B cell (primary cell): Measurements from ENCODE around the gene ZNF18. TPM values are rescaled to one million over a fixed set of nuclear protein-coding genes. Genes with fewer than 3 reads are reported as not detected.

Experiments
- ATAC-seq: fragments of 200-7000 bp; cut with Tn5 transposase; one replicate; pipeline ENCODE4 v1.10.0; 2021; ENCODE audit warnings: low read depth, mild to moderate bottlenecking, moderate number of reproducible peaks, moderate library complexity
- CTCF ChIA-PET: fragments of 350-600 bp; sonication (Branson Sonifier 250); formaldehyde crosslinking; loops from one replicate; lab custom pipeline; 2021; ENCODE audit warnings: antibody characterized with exemption, inconsistent platforms; lab: Charles Lee
- POLR2A ChIA-PET: fragments of 350-600 bp; sonication (Branson Sonifier 250); formaldehyde crosslinking; loops from one replicate; lab custom pipeline; 2021; ENCODE audit warnings: antibody characterized with exemption; lab: Charles Lee
- DNase-seq: peaks from one replicate; pipeline ENCODE4 v3.0.0; 2013
- H2AFZ ChIP-seq: 2 replicates; pipeline ENCODE4 v1.6.1; 2012; ENCODE audit warnings: mild to moderate bottlenecking, low read depth, low read length; ENCODE audit not compliant: insufficient read depth, poor library complexity, severe bottlenecking
- H3K27ac ChIP-seq, 2 donors: 1 replicate in 1 of 2; 2 replicates in 1 of 2; pipeline ENCODE4 v1.5.1; 2012 to 2013; ENCODE audit warnings: low read length in 2 of 2, mild to moderate bottlenecking in 2 of 2, moderate library complexity in 1 of 2
- H3K27me3 ChIP-seq, 4 experiments: fragments of 200-600 bp in 1 of 4; sonication (generic) in 1 of 4; replicated peaks in 1 of 4; 1 replicate in 2 of 4; 2 replicates in 2 of 4; pipeline versions ENCODE4 v1.6.1 to v1.7.0; 2013 to 2016; ENCODE audit warnings: low read length in 3 of 4, mild to moderate bottlenecking in 2 of 4, mixed read lengths in 1 of 4, moderate library complexity in 1 of 4; ENCODE audit not compliant: insufficient read depth in 4 of 4, control insufficient read depth in 3 of 4; ENCODE audit errors: control extremely low read depth in 1 of 4
- H3K36me3 ChIP-seq, 2 experiments: replicated peaks in 1 of 2; 1 replicate in 1 of 2; 2 replicates in 1 of 2; pipeline versions ENCODE4 v1.6.1 to v1.7.1; 2013; ENCODE audit warnings: low read length in 1 of 2; ENCODE audit not compliant: insufficient read depth in 2 of 2, control insufficient read depth in 1 of 2; ENCODE audit errors: control extremely low read depth in 1 of 2, extremely low read depth in 1 of 2
- H3K4me1 ChIP-seq, 2 donors: fragments of 200-600 bp in 1 of 2; sonication (generic) in 1 of 2; 1 replicate in 1 of 2; 2 replicates in 1 of 2; pipeline versions ENCODE4 v1.5.1 to v1.6.1; 2013 to 2017; ENCODE audit warnings: low read length in 2 of 2; ENCODE audit not compliant: control insufficient read depth in 2 of 2, insufficient read depth in 2 of 2
- H3K4me2 ChIP-seq: replicated peaks from 2 replicates; pipeline ENCODE3; 2012; ENCODE audit warnings: mild to moderate bottlenecking, low read depth, low read length; ENCODE audit not compliant: poor library complexity, severe bottlenecking
- H3K4me3 ChIP-seq, 5 experiments: fragments of 200-600 bp in 1 of 5; sonication (generic) in 1 of 5; 1 replicate in 3 of 5; 2 replicates in 2 of 5; pipeline versions ENCODE4 v1.5.1 to v1.7.0; 2011 to 2016; ENCODE audit warnings: low read length in 4 of 5, mild to moderate bottlenecking in 4 of 5, low read depth in 2 of 5, control low read depth in 1 of 5, moderate library complexity in 1 of 5; ENCODE audit not compliant: insufficient read depth in 1 of 5; ENCODE audit errors: control extremely low read depth in 1 of 5, extremely low read depth in 1 of 5
- H3K79me2 ChIP-seq: fragments of 200-600 bp; sonication (generic); one replicate; pipeline ENCODE4 v1.6.0; 2016; ENCODE audit warnings: low read length; ENCODE audit not compliant: control insufficient read depth, insufficient read depth
- H3K9ac ChIP-seq: fragments of 200-600 bp; sonication (generic); 2 replicates; pipeline ENCODE4 v1.6.1; 2017; ENCODE audit warnings: mild to moderate bottlenecking, low read length, moderate library complexity
- H3K9me3 ChIP-seq, 3 donors: one replicate each; pipeline versions ENCODE4 v1.6.1 to v1.7.1; 2013; ENCODE audit warnings: low read length in 2 of 3; ENCODE audit not compliant: control insufficient read depth in 2 of 3, insufficient read depth in 1 of 3; ENCODE audit errors: control extremely low read depth in 1 of 3
- H4K20me1 ChIP-seq: 2 replicates; pipeline ENCODE4 v1.6.0; 2012; ENCODE audit warnings: mild to moderate bottlenecking, low read length; ENCODE audit not compliant: insufficient read depth, control insufficient read depth, poor library complexity, severe bottlenecking
- H3K27ac Mint-ChIP-seq: one replicate; pipeline ENCODE4 v1.8.0; 2021; ENCODE audit warnings: mixed read lengths
- H3K27me3 Mint-ChIP-seq: one replicate; pipeline ENCODE4 v1.8.0; 2021; ENCODE audit warnings: mixed read lengths
- H3K4me1 Mint-ChIP-seq: one replicate; pipeline ENCODE4 v1.8.0; 2021; ENCODE audit warnings: mixed read lengths
- H3K4me3 Mint-ChIP-seq: one replicate; pipeline ENCODE4 v1.8.0; 2021; ENCODE audit warnings: mixed read lengths
- H3K9me3 Mint-ChIP-seq: one replicate; pipeline ENCODE4 v1.8.0; 2022; ENCODE audit warnings: mixed read lengths; ENCODE audit not compliant: insufficient read depth
- EZH2 ChIP-seq: IDR thresholded peaks from 2 replicates; pipeline ENCODE4 v1.6.1; 2012; ENCODE audit warnings: borderline replicate concordance, low read depth, mild to moderate bottlenecking, moderate library complexity, low read length; ENCODE audit not compliant: insufficient read depth, poor library complexity, severe bottlenecking
- WGBS: methylation state at CpG from one replicate; pipeline ENCODE4 v1.1.5; 2013; ENCODE audit warnings: missing lambda C conversion rate; ENCODE audit not compliant: insufficient coverage; 5-methylcytosine and 5-hydroxymethylcytosine counted together
- intact Hi-C: fragments of 100-400 bp; cut with micrococcal nuclease; formaldehyde crosslinking; loops from one replicate; pipeline ENCODE4 v1.10.0; 2022
- polyA plus RNA-seq: library from polyadenylated mRNA; depleted of rRNA; stranded (reverse); fragments of >200 nt; gene quantifications from 2 replicates; pipeline ENCODE4 v1.2.3, GENCODE V29; 2012
- total RNA-seq, 2 donors: library from RNA; stranded (reverse); fragments of 120-200 nt in 1 of 2; gene quantifications; 1 replicate in 1 of 2; 2 replicates in 1 of 2; pipeline versions ENCODE4 v1.2.3 to v1.2.4, GENCODE V29; 2013 to 2022
- TF ChIP-seq, protein P1 (sequence below): fragments of 200-600 bp; IDR thresholded peaks from one replicate; pipeline ENCODE4 v1.8.0; 2022; ENCODE audit warnings: antibody characterized with exemption, mild to moderate bottlenecking

Gene ZNF18
- total and polyA plus RNA-seq, 2 donors (not counting 1 experiment from before 2014, with no cell fraction given), result 8.9 to 10.5 TPM

DNA sequence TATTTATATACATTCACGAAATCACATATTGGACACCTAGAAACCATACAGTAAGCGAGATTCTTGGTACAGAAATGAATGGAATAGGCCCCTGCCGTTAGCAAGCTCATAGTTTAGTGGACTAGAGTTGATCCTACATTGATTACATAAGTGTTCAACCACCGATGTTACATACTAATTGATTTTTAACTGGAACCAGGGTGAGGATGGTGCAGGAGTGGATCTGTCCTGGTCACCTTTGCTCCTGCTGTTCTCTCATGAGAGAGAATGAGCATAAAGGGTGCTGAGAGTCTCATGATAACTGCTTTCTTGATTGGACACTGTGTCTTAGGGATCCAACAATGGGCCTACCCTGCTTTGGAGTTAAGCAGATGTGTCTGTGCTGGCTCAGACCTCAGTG, 37.3 kb upstream of the ZNF18 start:
- Histone ChIP-seq H3K27ac (no peak overlapping the region), H3K9me3 (no peaks in the 10 kb centered on the region), H4K20me1 (peaks cover 56% of the 10 kb centered on the region), H3K36me3 (peaks cover 0 to 4% of the 10 kb centered on the region in 2 experiments), H3K9ac (no peak overlapping the region), H3K4me3 (no peak overlapping the region), H3K27me3 (no peaks in the 10 kb centered on the region), H3K79me2 (peaks cover 90% of the 10 kb centered on the region), H3K4me1 (peaks cover 0 to 5% of the 10 kb centered on the region in 2 donors), H3K4me2 (no peak overlapping the region), H2AFZ (no peak overlapping the region)
- Mint-ChIP-seq H3K27me3 (no peaks in the 10 kb centered on the region), H3K9me3 (no peaks in the 10 kb centered on the region), H3K4me3 (no peak overlapping the region), H3K27ac (no peak overlapping the region), H3K4me1 (peaks cover 27% of the 10 kb centered on the region)
- WGBS, result 100% methylated on average over 1 of the region's 4 CpGs
- ATAC-seq (no peak), DNase-seq (no peak)
- POLR2A ChIA-PET, result no interaction called here
- no peak for TF ChIP-seq EZH2
- TF ChIP-seq, protein P1, sequence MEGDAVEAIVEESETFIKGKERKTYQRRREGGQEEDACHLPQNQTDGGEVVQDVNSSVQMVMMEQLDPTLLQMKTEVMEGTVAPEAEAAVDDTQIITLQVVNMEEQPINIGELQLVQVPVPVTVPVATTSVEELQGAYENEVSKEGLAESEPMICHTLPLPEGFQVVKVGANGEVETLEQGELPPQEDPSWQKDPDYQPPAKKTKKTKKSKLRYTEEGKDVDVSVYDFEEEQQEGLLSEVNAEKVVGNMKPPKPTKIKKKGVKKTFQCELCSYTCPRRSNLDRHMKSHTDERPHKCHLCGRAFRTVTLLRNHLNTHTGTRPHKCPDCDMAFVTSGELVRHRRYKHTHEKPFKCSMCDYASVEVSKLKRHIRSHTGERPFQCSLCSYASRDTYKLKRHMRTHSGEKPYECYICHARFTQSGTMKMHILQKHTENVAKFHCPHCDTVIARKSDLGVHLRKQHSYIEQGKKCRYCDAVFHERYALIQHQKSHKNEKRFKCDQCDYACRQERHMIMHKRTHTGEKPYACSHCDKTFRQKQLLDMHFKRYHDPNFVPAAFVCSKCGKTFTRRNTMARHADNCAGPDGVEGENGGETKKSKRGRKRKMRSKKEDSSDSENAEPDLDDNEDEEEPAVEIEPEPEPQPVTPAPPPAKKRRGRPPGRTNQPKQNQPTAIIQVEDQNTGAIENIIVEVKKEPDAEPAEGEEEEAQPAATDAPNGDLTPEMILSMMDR, result no peak
- intact Hi-C loops, result loop anchor here (5.0 kb wide), 1 partner anchor 37 kb away; the partner anchor contains the start of gene ZNF18
- CTCF ChIA-PET, result no interaction called here

DNA sequence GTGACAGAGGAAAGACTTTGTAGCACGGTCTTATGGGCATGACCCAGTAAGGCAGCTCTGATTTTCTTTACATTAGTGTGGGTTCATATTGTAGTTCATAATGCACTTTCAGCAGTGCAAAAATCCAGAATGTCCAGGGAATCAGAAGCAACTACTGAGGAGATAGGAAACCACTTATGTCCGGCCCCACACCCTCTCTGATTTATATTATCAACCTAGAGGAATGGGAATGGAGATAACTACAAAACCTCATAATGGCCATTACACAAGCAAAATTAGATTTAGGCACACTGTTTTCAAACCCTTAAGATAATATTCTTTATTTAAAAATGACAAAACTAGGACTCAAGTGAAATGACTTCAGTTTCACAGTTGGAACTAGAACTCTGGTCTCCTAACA, 31.3 kb upstream of the ZNF18 start:
- no peaks in the 10 kb centered on the region for H3K9me3 ChIP-seq
- DNase-seq (no peak), ATAC-seq (no peak)
- no peak overlapping the region for H2AFZ ChIP-seq
- peaks cover 0 to 5% of the 10 kb centered on the region in 2 donors for H3K4me1 ChIP-seq
- ChIA-PET POLR2A (no interaction called here), CTCF (no interaction called here)
- no peak overlapping the region for H3K27ac ChIP-seq
- H3K36me3 ChIP-seq, result no peaks in the 10 kb centered on the region
- intact Hi-C loops, result no loop called here
- no peaks in the 10 kb centered on the region for H3K27me3 ChIP-seq
- WGBS, result 100% methylated on average over 1 of the region's 2 CpGs
- Mint-ChIP-seq H3K9me3 (no peaks in the 10 kb centered on the region), H3K4me3 (no peak overlapping the region), H3K27me3 (no peaks in the 10 kb centered on the region), H3K4me1 (peaks cover 48% of the 10 kb centered on the region), H3K27ac (no peak overlapping the region)
- H3K4me2 ChIP-seq, result no peak overlapping the region
- no peak overlapping the region for H3K9ac ChIP-seq
- H3K4me3 ChIP-seq, result no peak overlapping the region
- H4K20me1 ChIP-seq, result peaks cover 53% of the 10 kb centered on the region
- peaks cover 89% of the 10 kb centered on the region for H3K79me2 ChIP-seq
- no peak for TF ChIP-seq EZH2
- TF ChIP-seq, protein P1, result no peak
